H1 (cell line): ENCODE data around the gene PEPD. TPM values are rescaled to one million over a fixed set of nuclear protein-coding genes. Genes with fewer than 3 reads are reported as not detected.

ENCODE experiments used
- CTCF ChIA-PET: fragments of 300-600 bp; sonication (Branson Sonifier 250); formaldehyde crosslinking; loops from one replicate; lab custom pipeline; 2021; ENCODE audit not compliant: partially characterized antibody; lab: Charles Lee
- POLR2A ChIA-PET: fragments of 300-600 bp; sonication (Branson Sonifier 250); formaldehyde crosslinking; loops from one replicate; lab custom pipeline; 2021; ENCODE audit warnings: inconsistent platforms; ENCODE audit not compliant: partially characterized antibody; lab: Charles Lee
- DNase-seq, 2 experiments: peaks; one replicate each; pipeline versions ENCODE4 v3.0.0 to v3.0.0-alpha.2; 2010 to 2022; ENCODE audit warnings: low spot score in 2 of 2, low read depth in 1 of 2, mixed read lengths in 1 of 2
- FAIRE-seq: peaks from 2 replicates; lab custom pipeline; 2011; peaks lifted over from hg19 to GRCh38; lab: Jason Lieb, UNC
- H2AFZ ChIP-seq: 2 replicates; pipeline ENCODE4 v1.8.1; 2012; ENCODE audit warnings: low read length, inconsistent platforms
- H2AK5ac ChIP-seq: 2 replicates; pipeline ENCODE4 v1.6.1; 2013; ENCODE audit warnings: low read depth, low read length
- H2BK120ac ChIP-seq: replicated peaks from 2 replicates; pipeline ENCODE3; 2013; ENCODE audit warnings: low read depth, low read length, inconsistent platforms
- H2BK12ac ChIP-seq: 2 replicates; pipeline ENCODE4 v1.6.1; 2013; ENCODE audit warnings: low read depth, low read length
- H2BK15ac ChIP-seq: 2 replicates; pipeline ENCODE4 v1.6.1; 2013; ENCODE audit warnings: low read length
- H2BK20ac ChIP-seq: 2 replicates; pipeline ENCODE4 v1.6.1; 2013; ENCODE audit warnings: low read length
- H2BK5ac ChIP-seq: 2 replicates; pipeline ENCODE4 v1.6.1; 2013; ENCODE audit warnings: low read depth, low read length
- H3K14ac ChIP-seq: 2 replicates; pipeline ENCODE4 v1.6.1; 2013; ENCODE audit warnings: inconsistent platforms; ENCODE audit not compliant: insufficient read length
- H3K18ac ChIP-seq: 2 replicates; pipeline ENCODE4 v1.6.1; 2013; ENCODE audit warnings: low read length; ENCODE audit errors: extremely low read depth
- H3K23ac ChIP-seq: 2 replicates; pipeline ENCODE4 v1.6.1; 2013; ENCODE audit warnings: inconsistent platforms; ENCODE audit not compliant: insufficient read length
- H3K23me2 ChIP-seq: 2 replicates; pipeline ENCODE4 v1.6.1; 2013; ENCODE audit warnings: low read depth, low read length
- H3K27ac ChIP-seq: 2 replicates; pipeline ENCODE4 v1.6.1; 2011; ENCODE audit warnings: low read depth, low read length, inconsistent platforms
- H3K27me3 ChIP-seq, 4 experiments: replicated peaks in 1 of 4; 1 replicate in 1 of 4; 2 replicates in 3 of 4; pipeline versions ENCODE4 v1.6.1 to v1.8.1; 2011 to 2013; ENCODE audit warnings: low read length in 3 of 4, mild to moderate bottlenecking in 3 of 4, inconsistent platforms in 2 of 4, mixed read lengths in 2 of 4, moderate library complexity in 1 of 4; ENCODE audit not compliant: control insufficient read depth in 3 of 4, insufficient read depth in 3 of 4; ENCODE audit errors: extremely low read depth in 1 of 4
- H3K36me3 ChIP-seq, 4 experiments: 2 replicates each; pipeline versions ENCODE4 v1.6.1 to v1.8.1; 2011 to 2013; ENCODE audit warnings: mild to moderate bottlenecking in 4 of 4, low read length in 3 of 4, moderate library complexity in 2 of 4, control low read depth in 1 of 4, inconsistent platforms in 1 of 4; ENCODE audit not compliant: insufficient read depth in 4 of 4, control insufficient read depth in 2 of 4
- H3K4ac ChIP-seq: replicated peaks from 2 replicates; pipeline ENCODE3; 2013; ENCODE audit warnings: low read length, low read depth, mixed read lengths, inconsistent platforms; ENCODE audit not compliant: insufficient read length
- H3K4me1 ChIP-seq, 4 experiments: replicated peaks in 1 of 4; 1 replicate in 1 of 4; 2 replicates in 3 of 4; pipeline versions ENCODE4 v1.6.1 to v1.8.1; 2011 to 2013; ENCODE audit warnings: low read length in 3 of 4, inconsistent platforms in 2 of 4, mixed read lengths in 1 of 4; ENCODE audit not compliant: insufficient read depth in 4 of 4, control insufficient read depth in 3 of 4
- H3K4me2 ChIP-seq, 2 experiments: 2 replicates each; pipeline versions ENCODE4 v1.6.1 to v1.8.1; 2011 to 2013; ENCODE audit warnings: low read depth in 2 of 2, low read length in 2 of 2, control low read depth in 1 of 2, inconsistent platforms in 1 of 2, mild to moderate bottlenecking in 1 of 2; ENCODE audit not compliant: insufficient read depth in 1 of 2
- H3K4me3 ChIP-seq, 4 experiments: fragments of 200-600, 300-600 bp in 1 of 4; sonication (generic), shearing (Covaris generic), sonication (Bioruptor Twin) in 1 of 4; 2 replicates each; pipeline versions ENCODE4 v1.5.1 to v1.8.1; 2011 to 2016; ENCODE audit warnings: low read length in 4 of 4, low read depth in 3 of 4, control low read depth in 2 of 4, inconsistent platforms in 2 of 4, mild to moderate bottlenecking in 2 of 4, mixed read lengths in 1 of 4, moderate library complexity in 1 of 4; ENCODE audit not compliant: insufficient read depth in 2 of 4; ENCODE audit errors: extremely low read depth in 1 of 4
- H3K56ac ChIP-seq: replicated peaks from 2 replicates; pipeline ENCODE3; 2013; ENCODE audit warnings: low read depth, mild to moderate bottlenecking, mixed read lengths, low read length, inconsistent platforms; ENCODE audit not compliant: insufficient read length
- H3K79me1 ChIP-seq: 2 replicates; pipeline ENCODE4 v1.6.1; 2013; ENCODE audit warnings: low read depth, low read length, control low read depth
- H3K79me2 ChIP-seq, 2 experiments: 2 replicates each; pipeline versions ENCODE4 v1.6.1 to v1.8.1; 2012 to 2013; ENCODE audit warnings: low read length in 2 of 2, mild to moderate bottlenecking in 2 of 2, inconsistent platforms in 1 of 2; ENCODE audit not compliant: insufficient read depth in 2 of 2, control insufficient read depth in 1 of 2
- H3K9ac ChIP-seq, 4 experiments: replicated peaks in 1 of 4; 1 replicate in 1 of 4; 2 replicates in 3 of 4; pipeline versions ENCODE4 v1.6.1 to v1.8.1; 2011 to 2013; ENCODE audit warnings: low read depth in 3 of 4, low read length in 3 of 4, control low read depth in 2 of 4, mild to moderate bottlenecking in 2 of 4, moderate library complexity in 2 of 4, inconsistent platforms in 1 of 4; ENCODE audit errors: extremely low read depth in 1 of 4
- H3K9me3 ChIP-seq, 2 experiments: 2 replicates each; pipeline versions ENCODE4 v1.6.1 to v1.8.1; 2012 to 2013; ENCODE audit warnings: mild to moderate bottlenecking in 2 of 2, moderate library complexity in 2 of 2, control low read depth in 1 of 2, inconsistent platforms in 1 of 2, low read depth in 1 of 2, low read length in 1 of 2, mixed read lengths in 1 of 2; ENCODE audit not compliant: insufficient read depth in 2 of 2
- H4K20me1 ChIP-seq, 2 experiments: replicated peaks in 1 of 2; 2 replicates each; pipeline versions ENCODE3 to v1.8.1; 2011 to 2013; ENCODE audit warnings: inconsistent platforms in 2 of 2, low read length in 2 of 2, mild to moderate bottlenecking in 1 of 2; ENCODE audit not compliant: insufficient read depth in 2 of 2, control insufficient read depth in 1 of 2
- H4K5ac ChIP-seq: 2 replicates; pipeline ENCODE4 v1.6.1; 2013; ENCODE audit warnings: low read length, low read depth, mixed read lengths, inconsistent platforms; ENCODE audit not compliant: insufficient read length
- H4K8ac ChIP-seq: 2 replicates; pipeline ENCODE4 v1.8.0; 2013; ENCODE audit warnings: mild to moderate bottlenecking, moderate library complexity, low read length, inconsistent platforms; ENCODE audit not compliant: insufficient read depth; ENCODE audit errors: extremely low read depth
- H4K91ac ChIP-seq: replicated peaks from 2 replicates; pipeline ENCODE3; 2013; ENCODE audit warnings: low read length, mixed read lengths, inconsistent platforms; ENCODE audit not compliant: insufficient read length
- HDAC2 ChIP-seq, 2 experiments: fragments of 300-600 bp in 1 of 2; sonication (generic) in 1 of 2; IDR thresholded peaks; 2 replicates each; pipeline ENCODE4 v1.6.1; 2011 to 2012; ENCODE audit warnings: low read depth in 2 of 2, low read length in 2 of 2, mild to moderate bottlenecking in 2 of 2, moderate library complexity in 2 of 2, borderline replicate concordance in 1 of 2, inconsistent platforms in 1 of 2
- TBP ChIP-seq: IDR thresholded peaks from 2 replicates; pipeline ENCODE4 v1.6.1; 2011; ENCODE audit warnings: low read depth, low read length, improper control_type of control experiment
- WGBS, 2 experiments: shearing (Covaris generic) in 1 of 2; methylation state at CpG; one replicate each; pipeline versions ENCODE4 v1.1.6 to v1.1.7; 2013 to 2015; ENCODE audit warnings: low lambda C conversion rate in 2 of 2, mixed read lengths in 2 of 2, inconsistent platforms in 1 of 2, low coverage in 1 of 2, missing lambda C conversion rate in 1 of 2; ENCODE audit not compliant: insufficient replicate concordance in 2 of 2, insufficient coverage in 1 of 2, insufficient read length in 1 of 2; ENCODE audit errors: extremely low coverage in 1 of 2, missing lambda C conversion rate in 1 of 2; 5-methylcytosine and 5-hydroxymethylcytosine counted together
- polyA plus RNA-seq, 7 experiments: library from polyadenylated mRNA; depleted of rRNA in 3 of 7; stranded (reverse) in 5 of 7; unstranded in 2 of 7; fragments of >200 nt in 5 of 7; fragments of 200-250 nt in 2 of 7; gene quantifications; 1 replicate in 5 of 7; 2 replicates in 1 of 7; 4 replicates in 1 of 7; pipeline versions ENCODE4 v1.2.1 to v1.2.3, GENCODE V29; 2011 to 2013; ENCODE audit warnings: missing spikeins in 2 of 7, mixed read lengths in 2 of 7
- total RNA-seq: library from RNA; stranded (reverse); fragmentation: NEBNext Ultra II Directional; extraction: Animal tissue kit (Norgen Biotek cat#: 25700); gene quantifications from 2 replicates; pipeline ENCODE4 v1.2.1, GENCODE V29; 2021
- TF ChIP-seq, protein P1 (sequence below): IDR thresholded peaks from 2 replicates; pipeline ENCODE4 v1.6.1; 2012; ENCODE audit warnings: inconsistent platforms

PEPD gene
- total and polyA plus RNA-seq, 2 of the 8 experiments (the other 6 are each of a cell fraction or from before 2014, with no cell fraction given) = 84.1 to 178 TPM

- no peaks in the 10 kb centered on the region for H3K9me3 ChIP-seq
- no peak overlapping the region for H2BK12ac ChIP-seq
- no peak overlapping the region for H3K27ac ChIP-seq
- no peak overlapping the region for H2BK120ac ChIP-seq
- H2BK20ac ChIP-seq = 0 out of 2 replicates have a peak overlapping the region, but pooled peaks have one; percentile 80
- no peak overlapping the region for H2BK5ac ChIP-seq
- H4K91ac ChIP-seq = no peak overlapping the region
- WGBS, 2 experiments = 88% methylated on average over 9 of the region's 9 CpGs; no CpG with 5 or more reads in 1 of the 2 experiments
- peaks cover 0 to 5% (median 0%) of the 10 kb centered on the region in 4 experiments; a peak in 1 of 7 replicates for H3K4me1 ChIP-seq
- H3K18ac ChIP-seq = no peak overlapping the region
- H3K14ac ChIP-seq = no peak overlapping the region
- DNase-seq (no peak), FAIRE-seq (no peak)
- no peak overlapping the region for H3K4me3 ChIP-seq
- H4K5ac ChIP-seq = no peak overlapping the region
- no peak overlapping the region for H4K8ac ChIP-seq
- H3K4me2 ChIP-seq = no peak overlapping the region
- H3K79me2 ChIP-seq = no peaks in the 10 kb centered on the region
- H4K20me1 ChIP-seq = no peaks in the 10 kb centered on the region
- H3K9ac ChIP-seq = no peak overlapping the region
- no peaks in the 10 kb centered on the region for H3K36me3 ChIP-seq
- no peaks in the 10 kb centered on the region for H3K23me2 ChIP-seq
- no peak overlapping the region for H3K23ac ChIP-seq
- H3K56ac ChIP-seq = no peak overlapping the region
- H3K27me3 ChIP-seq = no peaks in the 10 kb centered on the region
- H2AK5ac ChIP-seq = no peak overlapping the region
- H3K4ac ChIP-seq = no peak overlapping the region
- CTCF ChIA-PET = interaction anchor here (0.6 to 4.7 kb wide), 9 partner anchors 12 to 115 kb away, joined by 3 to 32 read pairs (median 4); no protein-coding TSS in a partner anchor
- H2AFZ ChIP-seq = no peak overlapping the region
- TF ChIP-seq TBP = no peak
- TF ChIP-seq, protein P1, sequence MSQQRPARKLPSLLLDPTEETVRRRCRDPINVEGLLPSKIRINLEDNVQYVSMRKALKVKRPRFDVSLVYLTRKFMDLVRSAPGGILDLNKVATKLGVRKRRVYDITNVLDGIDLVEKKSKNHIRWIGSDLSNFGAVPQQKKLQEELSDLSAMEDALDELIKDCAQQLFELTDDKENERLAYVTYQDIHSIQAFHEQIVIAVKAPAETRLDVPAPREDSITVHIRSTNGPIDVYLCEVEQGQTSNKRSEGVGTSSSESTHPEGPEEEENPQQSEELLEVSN = no peak
- TF ChIP-seq HDAC2 (IDR thresholded peaks at IDR 0.05; ENCODE audit: borderline replicate concordance in 1 of 2, low read depth in 2 of 2, low read length in 2 of 2) = no peak
- H2BK15ac ChIP-seq = no peak overlapping the region
- H3K79me1 ChIP-seq = no peaks in the 10 kb centered on the region
- POLR2A ChIA-PET = interaction anchor here (0.8 to 2.0 kb wide), 4 partner anchors 10 to 77 kb away, joined by 3 to 4 read pairs (median 4); no protein-coding TSS in a partner anchor
These were observed 23.8 kb upstream of the PEPD start for GRCh38 chr19:33545217-33545981.
